ENCODE measurements around the gene NFATC1.
A peak's percentile ranks its signal among the peaks of the same experiment; 100 is the strongest.

NFATC1 gene

GRCh38 chr18:79413901-79414300 lies 18.2 kb downstream of the NFATC1 start:
- H3K27me3 Mint-ChIP-seq = no peaks in the 10 kb centered on the region
- no peaks in the 10 kb centered on the region for H3K9me3 Mint-ChIP-seq
- peaks cover 31% of the 10 kb centered on the region for H3K36me3 Mint-ChIP-seq (ENCODE audit: low read depth)
- peaks cover 26% of the 10 kb centered on the region for H3K4me1 Mint-ChIP-seq (ENCODE audit: low read depth)
- H3K27ac Mint-ChIP-seq = no peak overlapping the region
- no peak overlapping the region for H3K4me3 Mint-ChIP-seq

- no peak overlapping the region for H3K4me3 Mint-ChIP-seq
- H3K27me3 Mint-ChIP-seq = no peaks in the 10 kb centered on the region
- H3K9me3 Mint-ChIP-seq = no peaks in the 10 kb centered on the region
- H3K4me1 Mint-ChIP-seq (ENCODE audit: low read depth) = peaks cover 38% of the 10 kb centered on the region
- peaks cover 45% of the 10 kb centered on the region for H3K36me3 Mint-ChIP-seq (ENCODE audit: low read depth)
- H3K27ac Mint-ChIP-seq = no peak overlapping the region
Measured at GRCh38 chr18:79416022-79416676, 20.4 kb downstream of the NFATC1 start.

DNA sequence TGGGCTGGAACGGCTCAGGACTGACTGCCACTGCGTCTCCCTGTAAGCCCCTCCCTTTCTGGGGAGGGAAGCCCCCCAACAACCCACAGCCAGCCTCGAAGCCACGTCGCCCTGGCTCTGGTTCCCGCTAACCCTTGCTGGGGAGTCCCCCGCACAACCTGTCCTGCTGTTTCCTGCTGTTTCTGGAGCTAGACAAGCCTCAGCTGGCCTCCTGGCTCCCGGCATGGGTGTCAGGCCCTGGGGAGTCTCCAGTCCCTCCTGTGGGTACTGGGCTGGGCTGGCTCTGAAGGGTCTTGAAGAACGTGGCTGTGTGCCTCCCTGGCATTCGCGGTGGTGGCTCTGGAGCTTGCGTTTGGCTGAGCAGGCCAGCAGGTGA lies 20.9 kb downstream of the NFATC1 start:
- no peaks in the 10 kb centered on the region for H3K27me3 Mint-ChIP-seq
- H3K36me3 Mint-ChIP-seq (ENCODE audit: low read depth) = peaks cover 48% of the 10 kb centered on the region
- no peak overlapping the region for H3K27ac Mint-ChIP-seq
- H3K9me3 Mint-ChIP-seq = no peaks in the 10 kb centered on the region
- no peak overlapping the region for H3K4me3 Mint-ChIP-seq
- H3K4me1 Mint-ChIP-seq (ENCODE audit: low read depth) = peaks cover 38% of the 10 kb centered on the region

- no peak overlapping the region for H3K27ac Mint-ChIP-seq
- no peaks in the 10 kb centered on the region for H3K9me3 Mint-ChIP-seq
- no peak overlapping the region for H3K4me3 Mint-ChIP-seq
- H3K4me1 Mint-ChIP-seq (ENCODE audit: low read depth) = peaks cover 40% of the 10 kb centered on the region
- H3K36me3 Mint-ChIP-seq (ENCODE audit: low read depth) = peaks cover 44% of the 10 kb centered on the region
- H3K27me3 Mint-ChIP-seq = no peaks in the 10 kb centered on the region
Measured at GRCh38 chr18:79418236-79418635, 22.5 kb downstream of the NFATC1 start.

- Mint-ChIP-seq H3K4me1 (ENCODE audit: low read depth) (peaks cover 36% of the 10 kb centered on the region), H3K27ac (peak overlapping the region; percentile 5), H3K36me3 (ENCODE audit: low read depth) (peaks cover 40% of the 10 kb centered on the region), H3K4me3 (no peak overlapping the region), H3K9me3 (no peaks in the 10 kb centered on the region), H3K27me3 (no peaks in the 10 kb centered on the region)
Measured at GRCh38 chr18:79418642-79419041, 22.9 kb downstream of the NFATC1 start.

GRCh38 chr18:79420033-79420745 lies 24.5 kb downstream of the NFATC1 start:
- peak overlapping the region; percentile 27 for H3K27ac Mint-ChIP-seq
- H3K27me3 Mint-ChIP-seq = no peaks in the 10 kb centered on the region
- H3K4me1 Mint-ChIP-seq (ENCODE audit: low read depth) = peaks cover 36% of the 10 kb centered on the region
- H3K36me3 Mint-ChIP-seq (ENCODE audit: low read depth) = peaks cover 38% of the 10 kb centered on the region
- no peaks in the 10 kb centered on the region for H3K9me3 Mint-ChIP-seq
- H3K4me3 Mint-ChIP-seq = no peak overlapping the region

GRCh38 chr18:79421275-79421857 lies 25.6 kb downstream of the NFATC1 start:
- Mint-ChIP-seq H3K27ac (no peak overlapping the region), H3K9me3 (no peaks in the 10 kb centered on the region), H3K4me1 (ENCODE audit: low read depth) (peaks cover 35% of the 10 kb centered on the region), H3K36me3 (ENCODE audit: low read depth) (peaks cover 40% of the 10 kb centered on the region), H3K4me3 (no peak overlapping the region), H3K27me3 (no peaks in the 10 kb centered on the region)

DNA sequence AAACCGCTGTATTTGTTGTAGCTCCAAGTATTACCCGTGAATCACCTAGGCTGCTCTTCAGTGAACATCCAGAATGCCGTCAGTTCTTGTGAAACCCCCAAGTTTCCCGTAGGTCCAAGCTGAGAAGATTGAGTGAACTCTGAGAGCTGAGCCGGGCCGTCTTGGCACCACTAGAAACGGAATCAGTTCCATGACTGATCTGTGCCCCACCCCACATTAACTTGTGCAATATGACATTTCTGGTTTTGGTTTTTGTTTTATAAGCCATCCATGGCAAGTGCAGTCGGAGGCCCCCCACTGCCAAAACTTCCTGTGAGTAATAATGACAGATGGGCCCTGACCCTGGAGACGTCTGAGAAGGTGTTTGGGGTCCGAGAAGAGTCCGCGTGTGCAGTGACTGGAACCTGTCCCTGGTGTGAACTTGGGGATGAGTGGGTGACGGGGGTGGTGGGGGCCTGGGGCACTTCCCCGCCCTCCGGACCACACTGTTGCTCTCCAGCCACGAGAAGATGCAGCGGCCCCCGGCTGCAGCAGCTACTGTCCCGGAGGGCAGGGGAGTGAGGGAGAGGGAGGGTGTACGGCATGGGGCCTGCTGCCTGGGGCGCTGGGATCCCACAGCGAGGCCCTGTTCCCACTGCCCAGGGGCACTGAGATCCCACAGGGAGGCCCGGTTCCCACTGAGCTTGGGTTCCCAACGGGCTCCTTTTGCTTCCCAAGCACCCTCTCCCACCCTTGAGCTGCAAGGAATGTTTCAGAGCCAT lies 26.5 kb downstream of the NFATC1 start:
- no peaks in the 10 kb centered on the region for H3K27me3 Mint-ChIP-seq
- H3K36me3 Mint-ChIP-seq (ENCODE audit: low read depth) = peaks cover 40% of the 10 kb centered on the region
- no peak overlapping the region for H3K4me3 Mint-ChIP-seq
- H3K27ac Mint-ChIP-seq = no peak overlapping the region
- H3K4me1 Mint-ChIP-seq (ENCODE audit: low read depth) = peaks cover 32% of the 10 kb centered on the region
- no peaks in the 10 kb centered on the region for H3K9me3 Mint-ChIP-seq

- H3K27me3 Mint-ChIP-seq = no peaks in the 10 kb centered on the region
- no peak overlapping the region for H3K4me3 Mint-ChIP-seq
- H3K4me1 Mint-ChIP-seq (ENCODE audit: low read depth) = peaks cover 32% of the 10 kb centered on the region
- H3K9me3 Mint-ChIP-seq = no peaks in the 10 kb centered on the region
- H3K36me3 Mint-ChIP-seq (ENCODE audit: low read depth) = peaks cover 40% of the 10 kb centered on the region
- H3K27ac Mint-ChIP-seq = peak overlapping the region; percentile 31
Measured at GRCh38 chr18:79422783-79423165, 27.0 kb downstream of the NFATC1 start.

- Mint-ChIP-seq H3K4me1 (ENCODE audit: low read depth) (peaks cover 34% of the 10 kb centered on the region), H3K4me3 (no peak overlapping the region)
Measured at GRCh38 chr18:79423211-79424007, 27.7 kb downstream of the NFATC1 start.

DNA sequence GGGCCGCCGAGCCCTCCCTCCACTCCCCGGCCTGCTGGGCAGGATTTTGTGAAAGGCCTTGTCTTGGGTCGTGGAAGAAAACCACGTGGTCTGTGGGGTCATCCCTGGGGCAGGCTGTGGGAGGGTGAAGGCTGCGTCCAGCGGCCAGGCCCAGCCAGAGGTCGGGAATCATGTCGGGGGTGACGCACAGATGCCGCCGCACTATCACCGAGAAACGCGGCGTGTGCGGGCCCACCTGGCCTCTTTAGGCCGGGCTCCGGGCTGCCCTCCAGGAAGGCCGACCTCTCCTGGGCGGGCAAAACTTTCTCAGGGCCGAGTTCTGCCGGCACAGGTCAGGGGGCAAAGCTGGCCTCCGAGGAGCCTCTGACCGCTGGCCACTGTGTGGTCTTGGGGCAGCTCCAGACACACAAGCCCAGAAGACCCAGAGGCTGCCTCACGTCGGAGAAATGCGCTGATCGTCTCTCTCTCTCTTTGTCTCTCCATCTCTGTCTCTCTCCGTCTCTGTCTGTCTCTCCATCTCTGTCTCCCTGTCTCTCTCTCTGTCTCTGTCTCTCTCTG lies 28.4 kb downstream of the NFATC1 start:
- peak overlapping the region; percentile 91 for H3K27ac Mint-ChIP-seq
- H3K36me3 Mint-ChIP-seq (ENCODE audit: low read depth) = peaks cover 44% of the 10 kb centered on the region
- no peak overlapping the region for H3K4me3 Mint-ChIP-seq
- no peaks in the 10 kb centered on the region for H3K27me3 Mint-ChIP-seq
- H3K9me3 Mint-ChIP-seq = no peaks in the 10 kb centered on the region
- peaks cover 37% of the 10 kb centered on the region for H3K4me1 Mint-ChIP-seq (ENCODE audit: low read depth)

More at GRCh38 chr18:79423211-79424007, 27.7 kb downstream of the NFATC1 start:
- Mint-ChIP-seq H3K27ac (peak overlapping the region; percentile 31), H3K27me3 (no peaks in the 10 kb centered on the region), H3K36me3 (ENCODE audit: low read depth) (peaks cover 40% of the 10 kb centered on the region), H3K9me3 (no peaks in the 10 kb centered on the region)

GRCh38 chr18:79424880-79425568 lies 29.3 kb downstream of the NFATC1 start:
- no peaks in the 10 kb centered on the region for H3K9me3 Mint-ChIP-seq
- no peak overlapping the region for H3K4me3 Mint-ChIP-seq
- H3K36me3 Mint-ChIP-seq (ENCODE audit: low read depth) = peaks cover 38% of the 10 kb centered on the region
- peak overlapping the region; percentile 91 for H3K27ac Mint-ChIP-seq
- no peaks in the 10 kb centered on the region for H3K27me3 Mint-ChIP-seq
- peaks cover 40% of the 10 kb centered on the region for H3K4me1 Mint-ChIP-seq (ENCODE audit: low read depth)

GRCh38 chr18:79425569-79425886 lies 29.8 kb downstream of the NFATC1 start:
- Mint-ChIP-seq H3K4me3 (no peak overlapping the region), H3K36me3 (ENCODE audit: low read depth) (peaks cover 33% of the 10 kb centered on the region), H3K4me1 (ENCODE audit: low read depth) (peaks cover 39% of the 10 kb centered on the region), H3K9me3 (no peaks in the 10 kb centered on the region), H3K27me3 (no peaks in the 10 kb centered on the region), H3K27ac (peak overlapping the region; percentile 31)
